ENCODE measurements around the gene SNRPA.

- TF ChIP-seq CTCF (conservative IDR thresholded peaks at IDR 0.05; ENCODE audit: low read depth, low read length) (no peak), RCOR1 (IDR thresholded peaks at IDR 0.05; ENCODE audit: insufficient replicate concordance, low read length) (no peak), POLR2A (IDR thresholded peaks at IDR 0.05; ENCODE audit: low read depth, low read length) (no peak)
Measured at GRCh38 chr19:40703029-40703755, 47.8 kb upstream of the SNRPA start.
